Mesendoderm (in vitro differentiated cells): Measurements from ENCODE around the gene LCOR. TPM values are rescaled to one million over a fixed set of nuclear protein-coding genes. Genes with fewer than 3 reads are reported as not detected.

ENCODE experiments used
- DNase-seq: peaks from one replicate; pipeline ENCODE4 v3.0.0; 2013
- H2AK5ac ChIP-seq: 2 replicates; pipeline ENCODE4 v1.6.1; 2013; ENCODE audit warnings: low read length, inconsistent platforms
- H2BK120ac ChIP-seq: 2 replicates; pipeline ENCODE4 v1.6.1; 2013; ENCODE audit warnings: low read depth, mild to moderate bottlenecking, low read length, moderate library complexity, mixed read lengths
- H2BK15ac ChIP-seq: replicated peaks from 2 replicates; pipeline ENCODE4 v1.6.1; 2013; ENCODE audit warnings: low read depth, mild to moderate bottlenecking, moderate library complexity
- H2BK5ac ChIP-seq: 2 replicates; pipeline ENCODE4 v1.6.1; 2013; ENCODE audit warnings: low read length, inconsistent platforms
- H3K18ac ChIP-seq: 2 replicates; pipeline ENCODE4 v1.6.1; 2013; ENCODE audit warnings: mild to moderate bottlenecking, low read length, mixed read lengths
- H3K23ac ChIP-seq: one replicate; pipeline ENCODE4 v1.6.1; 2013; ENCODE audit warnings: low read length
- H3K27ac ChIP-seq: 2 replicates; pipeline ENCODE4 v1.5.1; 2013; ENCODE audit warnings: low read depth, mild to moderate bottlenecking, inconsistent platforms, low read length, moderate library complexity
- H3K27me3 ChIP-seq: 2 replicates; pipeline ENCODE4 v1.6.1; 2013; ENCODE audit warnings: low read length, control low read depth, mild to moderate bottlenecking, inconsistent platforms; ENCODE audit not compliant: insufficient read depth, poor library complexity
- H3K36me3 ChIP-seq: 2 replicates; pipeline ENCODE4 v1.6.1; 2013; ENCODE audit warnings: low read length, inconsistent platforms; ENCODE audit not compliant: control insufficient read depth, insufficient read depth
- H3K4ac ChIP-seq: one replicate; pipeline ENCODE4 v1.6.1; 2013; ENCODE audit warnings: low read depth, mild to moderate bottlenecking, low read length, moderate library complexity
- H3K4me1 ChIP-seq: 2 replicates; pipeline ENCODE4 v1.6.1; 2013; ENCODE audit warnings: low read depth, low read length, inconsistent platforms; ENCODE audit not compliant: control insufficient read depth
- H3K4me2 ChIP-seq: 2 replicates; pipeline ENCODE4 v1.6.1; 2013; ENCODE audit warnings: low read length
- H3K4me3 ChIP-seq: 2 replicates; pipeline ENCODE4 v1.5.1; 2013; ENCODE audit warnings: mild to moderate bottlenecking, low read length
- H3K56ac ChIP-seq: one replicate; pipeline ENCODE4 v1.6.1; 2013; ENCODE audit warnings: low read length
- H3K79me1 ChIP-seq: 2 replicates; pipeline ENCODE4 v1.6.1; 2013; ENCODE audit warnings: low read length, inconsistent platforms
- H3K79me2 ChIP-seq: 2 replicates; pipeline ENCODE4 v1.6.1; 2013; ENCODE audit warnings: mild to moderate bottlenecking, low read length; ENCODE audit not compliant: control insufficient read depth, insufficient read depth
- H3K9ac ChIP-seq: 2 replicates; pipeline ENCODE4 v1.6.1; 2013; ENCODE audit warnings: low read length, inconsistent platforms
- H4K5ac ChIP-seq: one replicate; pipeline ENCODE4 v1.6.1; 2013; ENCODE audit warnings: low read length
- H4K8ac ChIP-seq: one replicate; pipeline ENCODE4 v1.6.1; 2013; ENCODE audit warnings: low read depth, mild to moderate bottlenecking, control low read depth, low read length, moderate library complexity
- WGBS: extraction: QIAGEN DNeasy Blood & Tissue Kit; methylation state at CpG from one replicate; pipeline ENCODE4 v1.1.7; 2013; ENCODE audit warnings: low lambda C conversion rate, missing lambda C conversion rate; ENCODE audit not compliant: insufficient coverage; ENCODE audit errors: extremely low coverage; 5-methylcytosine and 5-hydroxymethylcytosine counted together
- small RNA-seq: library from polyadenylated mRNA; stranded (forward); fragments of <200 nt; extraction: miRNeasy Mini kit (QIAGEN cat#:217004); gene quantifications from one replicate; pipeline ENCODE3, GENCODE V24; 2013; ENCODE audit not compliant: insufficient read depth

The LCOR gene

GRCh38 chr10:97042081-97042480, 210.0 kb downstream of the LCOR start:
- no peaks in the 10 kb centered on the region for H3K36me3 ChIP-seq
- no peaks in the 10 kb centered on the region for H3K79me1 ChIP-seq
- no peak overlapping the region for H3K18ac ChIP-seq
- H4K5ac ChIP-seq: no peak overlapping the region
- no peak overlapping the region for H4K8ac ChIP-seq
- no peak overlapping the region for H3K56ac ChIP-seq
- H3K4ac ChIP-seq: no peak overlapping the region
- H2BK120ac ChIP-seq: no peak overlapping the region
- no peak overlapping the region for H2AK5ac ChIP-seq
- no peaks in the 10 kb centered on the region for H3K79me2 ChIP-seq
- H3K9ac ChIP-seq: no peak overlapping the region
- no peaks in the 10 kb centered on the region for H3K27me3 ChIP-seq
- no peak overlapping the region for H3K4me2 ChIP-seq
- H3K4me1 ChIP-seq: no peaks in the 10 kb centered on the region
- H3K4me3 ChIP-seq: no peak overlapping the region
- no peak overlapping the region for H3K23ac ChIP-seq
- no CpG with 5 or more reads among the region's 5 CpGs for WGBS
- no peak for DNase-seq
- no peak overlapping the region for H2BK5ac ChIP-seq
- no peak overlapping the region for H2BK15ac ChIP-seq
- no peak overlapping the region for H3K27ac ChIP-seq

- H4K8ac ChIP-seq: no peak overlapping the region
- no peak overlapping the region for H2BK15ac ChIP-seq
- no peak overlapping the region for H3K27ac ChIP-seq
- no peak for DNase-seq
- H3K18ac ChIP-seq: no peak overlapping the region
- H3K9ac ChIP-seq: no peak overlapping the region
- no peaks in the 10 kb centered on the region for H3K4me1 ChIP-seq
- no CpG with 5 or more reads among the region's 38 CpGs for WGBS
- H3K79me1 ChIP-seq: no peaks in the 10 kb centered on the region
- no peaks in the 10 kb centered on the region for H3K79me2 ChIP-seq
- H2BK5ac ChIP-seq: no peak overlapping the region
- no peak overlapping the region for H2BK120ac ChIP-seq
- no peaks in the 10 kb centered on the region for H3K27me3 ChIP-seq
- H2AK5ac ChIP-seq: no peak overlapping the region
- H3K23ac ChIP-seq: no peak overlapping the region
- H3K4me2 ChIP-seq: no peak overlapping the region
- H4K5ac ChIP-seq: no peak overlapping the region
- no peak overlapping the region for H3K4ac ChIP-seq
- H3K56ac ChIP-seq: no peak overlapping the region
- H3K4me3 ChIP-seq: no peak overlapping the region
- no peaks in the 10 kb centered on the region for H3K36me3 ChIP-seq
Measured at GRCh38 chr10:97042716-97043562, 210.8 kb downstream of the LCOR start.

GRCh38 chr10:97043563-97043855, 211.4 kb downstream of the LCOR start:
- Histone ChIP-seq H3K4ac (no peak overlapping the region), H3K27me3 (no peaks in the 10 kb centered on the region), H3K23ac (no peak overlapping the region), H2BK15ac (no peak overlapping the region), H3K9ac (no peak overlapping the region), H3K4me2 (no peak overlapping the region), H3K79me2 (no peaks in the 10 kb centered on the region), H4K8ac (no peak overlapping the region), H3K18ac (no peak overlapping the region), H3K36me3 (no peaks in the 10 kb centered on the region), H3K56ac (no peak overlapping the region), H2AK5ac (no peak overlapping the region), H3K4me1 (no peaks in the 10 kb centered on the region), H3K4me3 (no peak overlapping the region), H3K27ac (no peak overlapping the region), H2BK120ac (no peak overlapping the region), H2BK5ac (no peak overlapping the region), H4K5ac (no peak overlapping the region), H3K79me1 (no peaks in the 10 kb centered on the region)
- no CpG with 5 or more reads among the region's 14 CpGs for WGBS
- DNase-seq: no peak

Small RNA genes lying within 50 kb of the gene (small RNA-seq; reads per million reads assigned to genes)
- gene HMGN2P35: not detected
- not detected for gene MIR607
